Mesenchymal stem cell (in vitro differentiated cells and primary cell): ENCODE data around the gene AFAP1L2.

Source experiments
- DNase-seq: peaks from one replicate; pipeline ENCODE4 v3.0.0-alpha.2; 2013
- H2AFZ ChIP-seq: one replicate; pipeline ENCODE4 v1.6.1; 2013; ENCODE audit warnings: low read depth, mild to moderate bottlenecking, control low read depth, inconsistent platforms, low read length, moderate library complexity
- H2AK5ac ChIP-seq: 2 replicates; pipeline ENCODE4 v1.6.1; 2013; ENCODE audit warnings: low read length, moderate library complexity, mild to moderate bottlenecking, inconsistent platforms; ENCODE audit not compliant: severe bottlenecking
- H2BK120ac ChIP-seq: one replicate; pipeline ENCODE4 v1.6.1; 2013; ENCODE audit warnings: low read depth, mild to moderate bottlenecking, inconsistent platforms, low read length, moderate library complexity
- H2BK12ac ChIP-seq, 2 experiments: one replicate each; pipeline ENCODE4 v1.6.1; 2013; ENCODE audit warnings: inconsistent platforms in 2 of 2, low read length in 2 of 2, mild to moderate bottlenecking in 2 of 2, moderate library complexity in 2 of 2, control low read depth in 1 of 2
- H2BK15ac ChIP-seq: one replicate; pipeline ENCODE4 v1.6.1; 2013; ENCODE audit warnings: mild to moderate bottlenecking, low read depth, inconsistent platforms; ENCODE audit not compliant: poor library complexity, severe bottlenecking
- H2BK5ac ChIP-seq: 2 replicates; pipeline ENCODE4 v1.6.1; 2013; ENCODE audit warnings: low read depth, mild to moderate bottlenecking, low read length, control low read depth, inconsistent platforms; ENCODE audit not compliant: poor library complexity, severe bottlenecking
- H3K14ac ChIP-seq, 2 experiments: one replicate each; pipeline ENCODE4 v1.6.1; 2013; ENCODE audit warnings: inconsistent platforms in 2 of 2, low read length in 2 of 2, control low read depth in 1 of 2, mild to moderate bottlenecking in 1 of 2, moderate library complexity in 1 of 2
- H3K18ac ChIP-seq, 2 experiments: one replicate each; pipeline ENCODE4 v1.6.1; 2013; ENCODE audit warnings: inconsistent platforms in 2 of 2, low read length in 2 of 2, control low read depth in 1 of 2, low read depth in 1 of 2, mild to moderate bottlenecking in 1 of 2
- H3K23ac ChIP-seq, 2 experiments: one replicate each; pipeline ENCODE4 v1.6.1; 2013; ENCODE audit warnings: inconsistent platforms in 2 of 2, low read length in 2 of 2, mild to moderate bottlenecking in 2 of 2, moderate library complexity in 2 of 2, control low read depth in 1 of 2
- H3K27ac ChIP-seq: 2 replicates; pipeline ENCODE4 v1.5.1; 2013; ENCODE audit warnings: mild to moderate bottlenecking, moderate library complexity, low read length, control low read depth, inconsistent platforms; ENCODE audit not compliant: poor library complexity, severe bottlenecking
- H3K27me3 ChIP-seq, 2 experiments: 2 replicates each; pipeline versions ENCODE4 v1.6.1 to v1.7.0; 2013; ENCODE audit warnings: low read length in 2 of 2, mild to moderate bottlenecking in 2 of 2, moderate library complexity in 2 of 2, control low read depth in 1 of 2, inconsistent platforms in 1 of 2; ENCODE audit not compliant: control insufficient read depth in 1 of 2, insufficient read depth in 1 of 2
- H3K36me3 ChIP-seq, 2 experiments: 2 replicates each; pipeline versions ENCODE4 v1.6.1 to v1.7.0; 2013; ENCODE audit warnings: low read length in 2 of 2, control low read depth in 1 of 2, inconsistent platforms in 1 of 2, low read depth in 1 of 2, mild to moderate bottlenecking in 1 of 2; ENCODE audit not compliant: insufficient read depth in 2 of 2, control insufficient read depth in 1 of 2
- H3K4ac ChIP-seq, 2 experiments: one replicate each; pipeline ENCODE4 v1.6.1; 2013; ENCODE audit warnings: inconsistent platforms in 2 of 2, low read length in 2 of 2, mild to moderate bottlenecking in 2 of 2, moderate library complexity in 2 of 2, control low read depth in 1 of 2, low read depth in 1 of 2
- H3K4me1 ChIP-seq: 2 replicates; pipeline ENCODE4 v1.6.1; 2013; ENCODE audit warnings: low read depth, low read length, control low read depth; ENCODE audit not compliant: control insufficient read depth, insufficient read depth
- H3K4me2 ChIP-seq: 2 replicates; pipeline ENCODE4 v1.6.1; 2013; ENCODE audit warnings: low read length, mild to moderate bottlenecking, inconsistent platforms; ENCODE audit not compliant: poor library complexity, severe bottlenecking
- H3K4me3 ChIP-seq, 2 experiments: 2 replicates each; pipeline versions ENCODE4 v1.5.1 to v1.7.0; 2013; ENCODE audit warnings: low read length in 2 of 2, mild to moderate bottlenecking in 2 of 2, control low read depth in 1 of 2, low read depth in 1 of 2; ENCODE audit not compliant: insufficient read depth in 1 of 2
- H3K79me1 ChIP-seq: replicated peaks from 2 replicates; pipeline ENCODE4 v1.6.1; 2013; ENCODE audit warnings: mild to moderate bottlenecking, control low read depth, low read length, inconsistent platforms; ENCODE audit not compliant: poor library complexity, severe bottlenecking
- H3K9ac ChIP-seq: 2 replicates; pipeline ENCODE4 v1.7.0; 2013; ENCODE audit warnings: mild to moderate bottlenecking, low read length, moderate library complexity
- H3K9me3 ChIP-seq: 2 replicates; pipeline ENCODE4 v1.7.0; 2013; ENCODE audit warnings: mild to moderate bottlenecking, low read length; ENCODE audit not compliant: control insufficient read depth
- H4K8ac ChIP-seq: one replicate; pipeline ENCODE4 v1.6.1; 2013; ENCODE audit warnings: inconsistent platforms, mild to moderate bottlenecking, low read length, moderate library complexity
- H4K91ac ChIP-seq: one replicate; pipeline ENCODE4 v1.6.1; 2013; ENCODE audit warnings: mild to moderate bottlenecking, low read length, inconsistent platforms
- WGBS: methylation state at CpG from one replicate; pipeline ENCODE4 v1.1.7; 2013; ENCODE audit warnings: mixed read lengths; 5-methylcytosine and 5-hydroxymethylcytosine counted together

AFAP1L2 gene

GRCh38 chr10:114343623-114344505 is 60.4 kb downstream of the AFAP1L2 start:
- Histone ChIP-seq H4K91ac (peak overlapping the region; percentile 49), H3K4me3 (no peak overlapping the region), H3K79me1 (no peaks in the 10 kb centered on the region), H3K36me3 (no peaks in the 10 kb centered on the region), H3K9me3 (no peaks in the 10 kb centered on the region), H4K8ac (peak overlapping the region; percentile 19), H3K27me3 (peaks cover 0 to 15% of the 10 kb centered on the region in 2 experiments), H3K4me2 (no peak overlapping the region), H3K4me1 (peaks cover 17% of the 10 kb centered on the region), H3K23ac (no peak overlapping the region), H3K9ac (no peak overlapping the region), H2AFZ (no peak overlapping the region), H2AK5ac (no peak overlapping the region), H2BK12ac (peak overlapping the region; percentile 11 to 51), H2BK5ac (no peak overlapping the region), H2BK120ac (peak overlapping the region; percentile 64), H3K18ac (peak overlapping the region; percentile 50 to 67), H2BK15ac (no peak overlapping the region), H3K14ac (no peak overlapping the region), H3K27ac (no peak overlapping the region), H3K4ac (peak overlapping the region; percentile 1 to 13)
- 82% methylated on average over 11 of the region's 11 CpGs for WGBS
- DNase-seq: peak; percentile 39

GRCh38 chr10:114342976-114343375 is 61.3 kb downstream of the AFAP1L2 start:
- no peak overlapping the region for H2BK15ac ChIP-seq
- H3K14ac ChIP-seq: no peak overlapping the region
- H2AFZ ChIP-seq: no peak overlapping the region
- no peak overlapping the region for H4K8ac ChIP-seq
- no peaks in the 10 kb centered on the region for H3K36me3 ChIP-seq
- peak overlapping the region; percentile 1 to 13 for H3K4ac ChIP-seq
- no peak overlapping the region for H3K4me3 ChIP-seq
- no peak for DNase-seq
- no peak overlapping the region for H2AK5ac ChIP-seq
- no peak overlapping the region for H3K9ac ChIP-seq
- no peak overlapping the region for H4K91ac ChIP-seq
- no peaks in the 10 kb centered on the region for H3K79me1 ChIP-seq
- no peaks in the 10 kb centered on the region for H3K9me3 ChIP-seq
- H3K27ac ChIP-seq: no peak overlapping the region
- WGBS: 100% methylated on average over 2 of the region's 2 CpGs
- H2BK12ac ChIP-seq: no peak overlapping the region
- H3K4me1 ChIP-seq: peaks cover 17% of the 10 kb centered on the region
- peak overlapping the region; percentile 7 to 67 for H3K18ac ChIP-seq
- peaks cover 0 to 15% of the 10 kb centered on the region in 2 experiments for H3K27me3 ChIP-seq
- no peak overlapping the region for H3K4me2 ChIP-seq
- no peak overlapping the region for H3K23ac ChIP-seq
- no peak overlapping the region for H2BK5ac ChIP-seq
- H2BK120ac ChIP-seq: no peak overlapping the region

GRCh38 chr10:114340816-114341215 is 63.5 kb downstream of the AFAP1L2 start:
- H4K8ac ChIP-seq: no peak overlapping the region
- no peak overlapping the region for H2BK12ac ChIP-seq
- peaks cover 3% of the 10 kb centered on the region for H3K4me1 ChIP-seq
- no peak overlapping the region for H3K4me3 ChIP-seq
- no peak overlapping the region for H3K4me2 ChIP-seq
- no peak overlapping the region for H3K14ac ChIP-seq
- no peaks in the 10 kb centered on the region for H3K9me3 ChIP-seq
- H2AFZ ChIP-seq: no peak overlapping the region
- H3K36me3 ChIP-seq: no peaks in the 10 kb centered on the region
- no peak overlapping the region for H3K27ac ChIP-seq
- no peak overlapping the region for H4K91ac ChIP-seq
- H3K27me3 ChIP-seq: peaks cover 0 to 27% of the 10 kb centered on the region in 2 experiments
- no peak overlapping the region for H3K18ac ChIP-seq
- WGBS: 100% methylated on average over 6 of the region's 8 CpGs
- no peak overlapping the region for H3K23ac ChIP-seq
- no peak overlapping the region for H3K9ac ChIP-seq
- H3K79me1 ChIP-seq: no peaks in the 10 kb centered on the region
- no peak overlapping the region for H2BK15ac ChIP-seq
- H2AK5ac ChIP-seq: no peak overlapping the region
- no peak overlapping the region for H3K4ac ChIP-seq
- DNase-seq: no peak
- H2BK5ac ChIP-seq: no peak overlapping the region
- no peak overlapping the region for H2BK120ac ChIP-seq

GRCh38 chr10:114337510-114338462 is 66.5 kb downstream of the AFAP1L2 start:
- Histone ChIP-seq H2AFZ (no peak overlapping the region), H2BK120ac (no peak overlapping the region), H3K4me1 (peaks cover 3% of the 10 kb centered on the region), H3K27ac (no peak overlapping the region), H3K4ac (no peak overlapping the region), H2BK12ac (no peak overlapping the region), H3K27me3 (peaks cover 0 to 45% of the 10 kb centered on the region in 2 experiments), H3K4me2 (no peak overlapping the region), H3K14ac (no peak overlapping the region), H2BK5ac (no peak overlapping the region), H3K18ac (peak overlapping the region in 1 of 2 experiments; percentile 5), H3K23ac (no peak overlapping the region), H3K9me3 (no peaks in the 10 kb centered on the region), H4K91ac (no peak overlapping the region), H3K9ac (no peak overlapping the region), H2AK5ac (no peak overlapping the region), H4K8ac (no peak overlapping the region), H3K4me3 (no peak overlapping the region), H3K79me1 (no peaks in the 10 kb centered on the region), H3K36me3 (no peaks in the 10 kb centered on the region), H2BK15ac (peak overlapping the region; percentile 57)
- WGBS: 79% methylated on average over 19 of the region's 19 CpGs
- DNase-seq: no peak
